Middle frontal gyrus (tissue), 1 donor: ENCODE measurements around the gene IRF3.
"Not testable (repeated sequence)": the region's sequence is repeated elsewhere in the genome, so short reads cannot be mapped to it uniquely, and the experiment has no call there.

Experiments used
- DNase-seq: peaks from one replicate; pipeline ENCODE4 v3.0.0-alpha.2; 2015; ENCODE audit warnings: low spot score; ENCODE audit errors: extremely low spot score

IRF3 gene

GRCh38 chr19:49646586-49646985 is 19.1 kb downstream of the IRF3 start:
- no peak for DNase-seq

GRCh38 chr19:49645995-49646394 is 19.7 kb downstream of the IRF3 start:
- no peak for DNase-seq

- DNase-seq: no peak
Observed at GRCh38 chr19:49645592-49645991, 20.1 kb downstream of the IRF3 start.

- no peak for DNase-seq
Observed at GRCh38 chr19:49643466-49643865, 22.2 kb downstream of the IRF3 start.

GRCh38 chr19:49642492-49643035 is 23.1 kb downstream of the IRF3 start:
- DNase-seq: no peak

GRCh38 chr19:49641688-49642491 is 23.8 kb downstream of the IRF3 start, which contains the start of gene SCAF1:
SCAF1 (plus strand) TSS chr19:49642209; CDS start chr19:49645027, 2,818 bp downstream.
- peak; percentile 97 for DNase-seq

- DNase-seq: peak; percentile 94
Observed at GRCh38 chr19:49640113-49640898, 25.4 kb downstream of the IRF3 start, which contains the start of gene RRAS. RRAS (minus strand) TSS chr19:49640143; CDS start chr19:49640098, 45 bp downstream.

GRCh38 chr19:49639401-49640112 is 26.1 kb downstream of the IRF3 start:
- DNase-seq: no peak

- no peak for DNase-seq
Observed at GRCh38 chr19:49637821-49638738, 27.6 kb downstream of the IRF3 start.

- DNase-seq: no peak
Observed at GRCh38 chr19:49636233-49636932, 29.3 kb downstream of the IRF3 start.

- DNase-seq: no peak
Observed at GRCh38 chr19:49635530-49636232, 30.0 kb downstream of the IRF3 start.

GRCh38 chr19:49633273-49633672 is 32.4 kb downstream of the IRF3 start:
- DNase-seq: not testable (repeated sequence)

GRCh38 chr19:49632576-49632975 is 33.1 kb downstream of the IRF3 start:
- DNase-seq: no peak

GRCh38 chr19:49631610-49632192 is 34.0 kb downstream of the IRF3 start:
- no peak for DNase-seq

- no peak for DNase-seq
Observed at GRCh38 chr19:49631014-49631588, 34.6 kb downstream of the IRF3 start.

GRCh38 chr19:49629659-49630058 is 36.0 kb downstream of the IRF3 start:
- DNase-seq: no peak

- no peak for DNase-seq
Observed at GRCh38 chr19:49626226-49626625, 39.4 kb downstream of the IRF3 start.
